ENCODE data around the gene MYO1D. TPM values are rescaled to one million over a fixed set of nuclear protein-coding genes. Genes with fewer than 3 reads are reported as not detected.
A peak's percentile ranks its signal among the peaks of the same experiment; 100 is the strongest.

The MYO1D gene
- total and polyA plus RNA-seq, 8 donors, result 11.6 to 727 (median 73.4) TPM

- Histone ChIP-seq H3K4me1 (peaks cover 0 to 19% (median 0%) of the 10 kb centered on the region in 4 donors), H3K36me3 (no peaks in the 10 kb centered on the region), H3K9me3 (no peaks in the 10 kb centered on the region), H3K4me3 (no peak overlapping the region), H3K27ac (no peak overlapping the region), H3K27me3 (no peaks in the 10 kb centered on the region)
- no peak for DNase-seq
- TF ChIP-seq POLR2A (IDR thresholded peaks at IDR 0.05) (no peak), CTCF (IDR thresholded peaks at IDR 0.05) (no peak)
- 71 to 75% (median 74%) methylated on average over 1 of the region's 1 CpG for WGBS, 5 donors
- intact Hi-C loops (cut with DNase I; ENCODE audit: low total_unique reads), result no loop called here
Measured at GRCh38 chr17:32792207-32792606, 84.7 kb downstream of the MYO1D start.

DNA sequence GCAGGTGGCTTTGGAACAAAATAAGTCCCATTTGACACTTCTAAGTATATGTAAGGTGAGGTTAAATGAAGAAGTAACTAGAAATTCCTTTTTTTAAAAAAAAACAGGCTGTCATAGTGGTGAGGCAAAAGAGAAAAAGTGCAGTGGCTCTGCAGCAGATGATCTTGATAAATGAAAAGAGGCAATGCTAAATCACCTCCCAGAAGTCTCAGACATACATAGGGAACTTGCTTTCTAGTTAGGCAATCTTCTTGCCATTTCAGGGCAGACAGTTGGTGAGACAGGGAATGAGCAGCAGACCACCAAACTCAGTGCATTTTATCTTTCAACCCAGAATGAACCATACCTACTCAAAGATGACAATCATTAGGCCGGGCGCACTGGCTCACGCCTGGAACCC lies 90.8 kb downstream of the MYO1D start:
- no peak overlapping the region for H3K27ac ChIP-seq
- H3K27me3 ChIP-seq, result no peaks in the 10 kb centered on the region
- H3K9me3 ChIP-seq, result no peaks in the 10 kb centered on the region
- no peak for TF ChIP-seq POLR2AphosphoS5 (IDR thresholded peaks at IDR 0.05)
- H3K4me3 ChIP-seq, result no peak overlapping the region
- intact Hi-C loops (cut with DNase I; ENCODE audit: low total_unique reads), result no loop called here
- H3K4me1 ChIP-seq, result peaks cover 0 to 6% (median 0%) of the 10 kb centered on the region in 4 donors
- 88 to 97% (median 97%) methylated on average over 3 of the region's 3 CpGs for WGBS, 5 donors
- H3K36me3 ChIP-seq, result no peaks in the 10 kb centered on the region
- DNase-seq, result no peak

GRCh38 chr17:32784113-32784512 lies 92.8 kb downstream of the MYO1D start:
- no peak for TF ChIP-seq POLR2AphosphoS5 (IDR thresholded peaks at IDR 0.05)
- no peak for TF ChIP-seq POLR2A (IDR thresholded peaks at IDR 0.05)
- TF ChIP-seq EP300 (IDR thresholded peaks at IDR 0.05), result no peak
- H3K4me1 ChIP-seq, result peaks cover 0 to 6% (median 0%) of the 10 kb centered on the region in 4 donors
- intact Hi-C loops (cut with DNase I; ENCODE audit: low total_unique reads), result loop anchor here (5.0 kb wide), 1 partner anchor 93 kb away; the partner anchor contains the start of gene MYO1D
- no peaks in the 10 kb centered on the region for H3K27me3 ChIP-seq
- no peak overlapping the region for H3K4me3 ChIP-seq
- H3K27ac ChIP-seq, result no peak overlapping the region
- no peaks in the 10 kb centered on the region for H3K9me3 ChIP-seq
- no peak for DNase-seq
- 75 to 83% (median 80%) methylated on average over 3 of the region's 3 CpGs for WGBS, 5 donors
- peaks cover 0 to 5% (median 0%) of the 10 kb centered on the region in 4 donors for H3K36me3 ChIP-seq

DNA sequence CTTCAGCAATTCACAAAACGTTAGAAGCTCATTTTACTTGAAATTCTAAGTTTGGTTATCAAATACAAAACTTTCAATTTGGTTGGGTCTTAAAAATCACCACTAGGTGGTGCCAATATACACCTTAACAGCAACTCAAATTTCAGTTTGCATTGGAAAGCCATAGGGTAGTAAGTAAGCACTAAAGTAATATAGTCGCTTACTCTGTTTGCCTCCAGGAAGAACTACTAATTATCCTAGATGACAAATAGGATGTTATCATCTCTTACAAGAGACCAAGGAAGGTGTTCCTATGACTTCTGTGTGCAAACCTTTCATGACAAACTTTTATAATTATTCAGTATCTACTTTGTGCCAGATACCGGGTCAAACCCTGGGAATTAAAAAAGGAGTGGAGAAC lies 93.3 kb downstream of the MYO1D start:
- no peaks in the 10 kb centered on the region for H3K9me3 ChIP-seq
- DNase-seq, result peak in 1 of 2 donors; percentile 80
- no peaks in the 10 kb centered on the region for H3K27me3 ChIP-seq
- peaks cover 0 to 5% (median 0%) of the 10 kb centered on the region in 4 donors for H3K36me3 ChIP-seq
- H3K4me1 ChIP-seq, result peaks cover 0 to 6% (median 0%) of the 10 kb centered on the region in 4 donors
- no peak overlapping the region for H3K4me3 ChIP-seq
- TF ChIP-seq EP300 (IDR thresholded peaks at IDR 0.05) (no peak), POLR2AphosphoS5 (IDR thresholded peaks at IDR 0.05) (peak in 1 of 3 donors; percentile 32), POLR2A (IDR thresholded peaks at IDR 0.05) (no peak), CTCF (IDR thresholded peaks at IDR 0.05) (peak in 5 of 7 experiments; percentile 52 to 74 (median 73))
- H3K27ac ChIP-seq, result no peak overlapping the region
- intact Hi-C loops (cut with DNase I; ENCODE audit: low total_unique reads), result loop anchor here (5.0 kb wide), 1 partner anchor 94 kb away; the partner anchor contains the start of gene MYO1D
- WGBS, 5 donors, result 3 to 34% (median 10%) methylated on average over 3 of the region's 3 CpGs

DNA sequence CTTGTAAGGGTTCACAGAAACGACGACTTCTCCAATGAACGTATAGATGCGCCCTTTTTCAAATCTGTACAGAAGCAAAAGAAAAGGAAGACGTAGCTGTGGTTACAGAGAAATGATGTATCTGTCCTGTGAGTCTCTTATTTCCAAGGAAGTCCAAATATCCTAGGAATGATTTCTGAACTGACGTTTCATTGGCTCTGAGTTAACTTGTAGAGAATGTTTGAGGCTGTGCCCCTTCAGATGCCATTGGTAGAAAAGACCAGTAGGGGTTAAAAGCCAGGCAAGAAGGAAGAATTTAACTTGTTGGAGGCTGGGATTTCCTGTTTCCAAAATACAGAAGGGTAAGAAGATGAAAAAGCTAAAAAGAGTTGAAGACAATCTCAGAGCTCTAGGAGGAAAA lies 96.2 kb downstream of the MYO1D start:
- intact Hi-C loops (cut with DNase I; ENCODE audit: low total_unique reads), result loop anchor here (5.0 kb wide), 1 partner anchor 97 kb away; the partner anchor contains the start of gene MYO1D
- no peak overlapping the region for H3K4me3 ChIP-seq
- whole genome bisulfite sequencing, 5 donors, result 81 to 93% (median 89%) methylated on average over 6 of the region's 6 CpGs
- no peak for TF ChIP-seq EP300 (IDR thresholded peaks at IDR 0.05)
- no peak for TF ChIP-seq POLR2AphosphoS5 (IDR thresholded peaks at IDR 0.05)
- no peak for TF ChIP-seq CTCF (IDR thresholded peaks at IDR 0.05)
- DNase-seq, result no peak
- H3K4me1 ChIP-seq, result peaks cover 0 to 6% (median 0%) of the 10 kb centered on the region in 4 donors
- no peak overlapping the region for H3K27ac ChIP-seq
- peaks cover 0 to 8% (median 2%) of the 10 kb centered on the region in 4 donors for H3K36me3 ChIP-seq
- H3K9me3 ChIP-seq, result no peaks in the 10 kb centered on the region
- no peaks in the 10 kb centered on the region for H3K27me3 ChIP-seq
